Tibial artery (tissue), 4 donors: ENCODE data around the gene FOXI2.

Source experiments
- DNase-seq, 2 donors: peaks; one replicate each; pipeline ENCODE4 v3.0.0-alpha.2; 2019
- H3K27ac ChIP-seq, 2 donors: fragments of 200-600 bp; sonication (generic) in 1 of 2; 1 replicate in 1 of 2; 2 replicates in 1 of 2; pipeline ENCODE4 v1.5.1; 2018 to 2019; ENCODE audit warnings: mild to moderate bottlenecking in 1 of 2
- H3K27me3 ChIP-seq, 2 donors: fragments of 200-600 bp; sonication (generic) in 1 of 2; one replicate each; pipeline versions ENCODE4 v1.5.1 to v1.6.0; 2016 to 2019
- H3K36me3 ChIP-seq, 3 donors: fragments of 200-600 bp; sonication (generic) in 2 of 3; one replicate each; pipeline ENCODE4 v1.5.1; 2016 to 2019; ENCODE audit warnings: mild to moderate bottlenecking in 2 of 3
- H3K4me1 ChIP-seq, 4 donors: fragments of 200-600 bp; sonication (generic) in 2 of 4; 1 replicate in 3 of 4; 2 replicates in 1 of 4; pipeline ENCODE4 v1.5.1; 2016 to 2019
- H3K4me3 ChIP-seq, 2 donors: fragments of 200-600 bp; sonication (generic) in 1 of 2; 1 replicate in 1 of 2; 2 replicates in 1 of 2; pipeline ENCODE4 v1.5.1; 2018 to 2019; ENCODE audit warnings: mild to moderate bottlenecking in 2 of 2
- H3K9me3 ChIP-seq, 3 donors: fragments of 200-600 bp; sonication (generic) in 1 of 3; one replicate each; pipeline ENCODE4 v1.5.1; 2016 to 2019
- CTCF ChIP-seq, 2 experiments: fragments of 200-600 bp in 1 of 2; fragments of 450-650 bp in 1 of 2; IDR thresholded peaks; one replicate each; pipeline ENCODE4 v1.5.1; 2017 to 2019; ENCODE audit warnings: antibody characterized with exemption in 2 of 2, mild to moderate bottlenecking in 1 of 2, moderate library complexity in 1 of 2
- intact Hi-C: fragments of 100-400 bp; cut with DNase I; formaldehyde crosslinking; loops from one replicate; pipeline ENCODE4 v1.15.0; 2023; ENCODE audit warnings: low total_unique reads

The FOXI2 gene

GRCh38 chr10:127790066-127790624, 53.2 kb downstream of the FOXI2 start:
- H3K4me3 ChIP-seq = no peak overlapping the region
- H3K27ac ChIP-seq = no peak overlapping the region
- peaks cover 0 to 9% (median 0%) of the 10 kb centered on the region in 3 donors for H3K9me3 ChIP-seq
- no peaks in the 10 kb centered on the region for H3K36me3 ChIP-seq
- intact Hi-C loops = no loop called here
- no peak for TF ChIP-seq CTCF (IDR thresholded peaks at IDR 0.05)
- no peaks in the 10 kb centered on the region for H3K27me3 ChIP-seq
- DNase-seq = no peak
- H3K4me1 ChIP-seq = no peaks in the 10 kb centered on the region
